Activated CD4-positive, alpha-beta T cell treated with anti-CD3 and anti-CD28 coated beads for 48 hours (primary cell): ENCODE data around the gene IKZF2.

Source experiments
- DNase-seq: peaks from one replicate; pipeline ENCODE4 v3.0.0-alpha.2; 2020

The IKZF2 gene

DNA sequence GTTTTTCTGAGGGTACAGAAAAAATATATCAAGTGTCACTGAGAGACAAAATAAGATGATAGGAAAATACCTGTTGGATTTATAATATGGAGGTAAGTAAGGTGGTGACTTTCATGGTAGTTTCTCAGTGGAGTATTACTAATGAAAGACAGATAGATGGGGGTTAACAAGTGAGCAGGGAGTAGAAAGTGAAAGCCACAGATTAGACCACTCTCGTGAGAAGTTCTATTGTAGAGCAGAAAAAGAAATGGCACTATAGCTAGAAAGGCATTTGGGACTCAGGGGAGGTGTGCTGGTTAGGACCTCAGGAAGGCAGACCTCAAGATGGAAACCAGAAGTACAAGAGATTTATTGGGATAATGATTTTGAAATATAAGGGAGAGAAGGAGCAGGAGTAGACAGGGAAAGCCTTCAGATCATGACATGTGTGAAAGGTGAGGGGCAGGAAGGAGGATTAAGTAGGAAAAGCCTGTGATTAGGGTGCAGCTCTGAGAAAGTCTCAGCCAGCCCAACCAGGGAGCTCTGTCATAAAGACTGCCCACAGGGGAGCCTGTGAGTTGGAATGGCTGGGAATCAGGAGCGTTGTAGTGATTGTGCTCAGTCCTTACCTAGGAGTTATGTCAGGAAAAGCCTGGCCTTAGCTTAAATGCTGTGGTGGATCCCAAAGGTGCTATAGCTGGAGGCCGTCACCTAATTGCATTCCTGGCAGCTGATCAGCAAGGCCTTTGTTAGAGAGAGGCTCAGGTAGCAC lies 198.1 kb downstream of the IKZF2 start:
- no peak for DNase-seq

DNA sequence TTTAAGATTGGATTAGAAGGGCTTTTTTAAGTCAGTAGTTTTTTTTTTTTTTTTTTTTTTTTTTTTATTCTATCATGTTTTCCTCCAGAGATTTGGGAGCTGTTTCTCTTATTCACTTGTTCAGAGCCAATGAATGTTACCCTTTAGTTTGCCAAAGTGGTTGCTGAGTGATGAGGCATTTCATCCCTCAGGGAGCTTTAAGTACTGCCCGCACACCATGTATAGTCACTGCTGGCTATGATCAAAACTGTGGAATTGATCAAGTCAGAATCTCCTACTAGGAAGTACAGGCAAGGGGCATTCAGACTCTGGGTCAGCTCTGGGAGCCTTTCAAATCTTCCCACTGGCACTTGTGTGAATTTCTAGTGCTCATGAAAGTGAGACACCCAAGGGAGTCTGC lies 201.6 kb downstream of the IKZF2 start:
- no peak for DNase-seq
